Measurements from ENCODE around the gene FSTL1. TPM values are rescaled to one million over a fixed set of nuclear protein-coding genes. Genes with fewer than 3 reads are reported as not detected.

FSTL1 gene
- total and polyA plus RNA-seq, 2 experiments from 2014 or later: 50.8 to 258 TPM

DNA sequence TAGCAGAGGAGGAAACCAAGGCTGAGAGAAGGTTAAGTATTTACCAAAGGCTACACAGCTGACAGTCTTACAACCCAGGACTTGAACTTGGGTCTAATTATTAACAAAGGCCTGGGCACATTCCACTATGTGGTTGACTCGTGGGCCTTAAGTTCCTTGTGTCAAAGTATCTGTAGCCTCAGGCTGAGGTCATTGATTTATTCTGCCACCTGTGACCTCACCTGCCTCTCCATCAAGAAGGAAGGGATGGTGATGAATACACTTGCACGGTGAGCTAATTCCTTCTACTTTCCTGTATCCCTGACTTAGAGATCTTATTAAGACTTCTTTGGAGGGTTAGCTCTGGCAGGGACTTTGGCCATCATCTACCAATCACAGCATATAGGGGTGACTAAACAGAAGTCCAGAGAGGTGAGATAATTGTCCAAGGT, 81.7 kb downstream of the FSTL1 start:
- no peaks in the 10 kb centered on the region for H3K36me3 ChIP-seq (ENCODE audit: insufficient read depth)
- Mint-ChIP-seq H3K27ac (no peak overlapping the region), H3K4me3 (no peak overlapping the region), H3K36me3 (ENCODE audit: low read depth) (no peaks in the 10 kb centered on the region), H3K27me3 (ENCODE audit: insufficient read depth, low read depth, poor library complexity) (no peaks in the 10 kb centered on the region), H3K4me1 (no peaks in the 10 kb centered on the region), H3K9me3 (peaks cover 4% of the 10 kb centered on the region; the same call in 1 of the 3 replicates)
- no peaks in the 10 kb centered on the region for H4K20me1 ChIP-seq (replicated peaks; ENCODE audit: insufficient read depth)
- no peak for DNase-seq (ENCODE audit: low spot score)
- ATAC-seq: no peak
- no peaks in the 10 kb centered on the region for H3K9me2 ChIP-seq (ENCODE audit: insufficient read depth)
- no peaks in the 10 kb centered on the region for H3F3A ChIP-seq (replicated peaks; ENCODE audit: low read depth)
- no peak overlapping the region for H3K27ac ChIP-seq (ENCODE audit: low read depth)
- no peaks in the 10 kb centered on the region; the same call in 1 of the 2 replicates for H3K27me3 ChIP-seq (ENCODE audit: insufficient read depth)
- H2AFZ ChIP-seq: no peak overlapping the region
- H3K4me3 ChIP-seq: no peak overlapping the region
- H3K4me2 ChIP-seq: no peak overlapping the region
- TF ChIP-seq ZNF114 (CRISPR knock-in tag; IDR thresholded peaks at IDR 0.05) (no peak), NANOG (IDR thresholded peaks at IDR 0.05; ENCODE audit: borderline replicate concordance) (no peak), ZNF331 (CRISPR knock-in tag; IDR thresholded peaks at IDR 0.05; ENCODE audit: low read depth) (no peak), EZH2 (IDR thresholded peaks at IDR 0.05; ENCODE audit: low read depth, unreplicated experiment) (no peak), EZH2phosphoT487 (IDR thresholded peaks at IDR 0.05; ENCODE audit: unreplicated experiment) (no peak), CREB1 (CRISPR knock-in tag; IDR thresholded peaks at IDR 0.05; ENCODE audit: low read depth) (no peak), JUNB (IDR thresholded peaks at IDR 0.05; ENCODE audit: unreplicated experiment) (no peak)
- TF ChIP-seq, protein P1, sequence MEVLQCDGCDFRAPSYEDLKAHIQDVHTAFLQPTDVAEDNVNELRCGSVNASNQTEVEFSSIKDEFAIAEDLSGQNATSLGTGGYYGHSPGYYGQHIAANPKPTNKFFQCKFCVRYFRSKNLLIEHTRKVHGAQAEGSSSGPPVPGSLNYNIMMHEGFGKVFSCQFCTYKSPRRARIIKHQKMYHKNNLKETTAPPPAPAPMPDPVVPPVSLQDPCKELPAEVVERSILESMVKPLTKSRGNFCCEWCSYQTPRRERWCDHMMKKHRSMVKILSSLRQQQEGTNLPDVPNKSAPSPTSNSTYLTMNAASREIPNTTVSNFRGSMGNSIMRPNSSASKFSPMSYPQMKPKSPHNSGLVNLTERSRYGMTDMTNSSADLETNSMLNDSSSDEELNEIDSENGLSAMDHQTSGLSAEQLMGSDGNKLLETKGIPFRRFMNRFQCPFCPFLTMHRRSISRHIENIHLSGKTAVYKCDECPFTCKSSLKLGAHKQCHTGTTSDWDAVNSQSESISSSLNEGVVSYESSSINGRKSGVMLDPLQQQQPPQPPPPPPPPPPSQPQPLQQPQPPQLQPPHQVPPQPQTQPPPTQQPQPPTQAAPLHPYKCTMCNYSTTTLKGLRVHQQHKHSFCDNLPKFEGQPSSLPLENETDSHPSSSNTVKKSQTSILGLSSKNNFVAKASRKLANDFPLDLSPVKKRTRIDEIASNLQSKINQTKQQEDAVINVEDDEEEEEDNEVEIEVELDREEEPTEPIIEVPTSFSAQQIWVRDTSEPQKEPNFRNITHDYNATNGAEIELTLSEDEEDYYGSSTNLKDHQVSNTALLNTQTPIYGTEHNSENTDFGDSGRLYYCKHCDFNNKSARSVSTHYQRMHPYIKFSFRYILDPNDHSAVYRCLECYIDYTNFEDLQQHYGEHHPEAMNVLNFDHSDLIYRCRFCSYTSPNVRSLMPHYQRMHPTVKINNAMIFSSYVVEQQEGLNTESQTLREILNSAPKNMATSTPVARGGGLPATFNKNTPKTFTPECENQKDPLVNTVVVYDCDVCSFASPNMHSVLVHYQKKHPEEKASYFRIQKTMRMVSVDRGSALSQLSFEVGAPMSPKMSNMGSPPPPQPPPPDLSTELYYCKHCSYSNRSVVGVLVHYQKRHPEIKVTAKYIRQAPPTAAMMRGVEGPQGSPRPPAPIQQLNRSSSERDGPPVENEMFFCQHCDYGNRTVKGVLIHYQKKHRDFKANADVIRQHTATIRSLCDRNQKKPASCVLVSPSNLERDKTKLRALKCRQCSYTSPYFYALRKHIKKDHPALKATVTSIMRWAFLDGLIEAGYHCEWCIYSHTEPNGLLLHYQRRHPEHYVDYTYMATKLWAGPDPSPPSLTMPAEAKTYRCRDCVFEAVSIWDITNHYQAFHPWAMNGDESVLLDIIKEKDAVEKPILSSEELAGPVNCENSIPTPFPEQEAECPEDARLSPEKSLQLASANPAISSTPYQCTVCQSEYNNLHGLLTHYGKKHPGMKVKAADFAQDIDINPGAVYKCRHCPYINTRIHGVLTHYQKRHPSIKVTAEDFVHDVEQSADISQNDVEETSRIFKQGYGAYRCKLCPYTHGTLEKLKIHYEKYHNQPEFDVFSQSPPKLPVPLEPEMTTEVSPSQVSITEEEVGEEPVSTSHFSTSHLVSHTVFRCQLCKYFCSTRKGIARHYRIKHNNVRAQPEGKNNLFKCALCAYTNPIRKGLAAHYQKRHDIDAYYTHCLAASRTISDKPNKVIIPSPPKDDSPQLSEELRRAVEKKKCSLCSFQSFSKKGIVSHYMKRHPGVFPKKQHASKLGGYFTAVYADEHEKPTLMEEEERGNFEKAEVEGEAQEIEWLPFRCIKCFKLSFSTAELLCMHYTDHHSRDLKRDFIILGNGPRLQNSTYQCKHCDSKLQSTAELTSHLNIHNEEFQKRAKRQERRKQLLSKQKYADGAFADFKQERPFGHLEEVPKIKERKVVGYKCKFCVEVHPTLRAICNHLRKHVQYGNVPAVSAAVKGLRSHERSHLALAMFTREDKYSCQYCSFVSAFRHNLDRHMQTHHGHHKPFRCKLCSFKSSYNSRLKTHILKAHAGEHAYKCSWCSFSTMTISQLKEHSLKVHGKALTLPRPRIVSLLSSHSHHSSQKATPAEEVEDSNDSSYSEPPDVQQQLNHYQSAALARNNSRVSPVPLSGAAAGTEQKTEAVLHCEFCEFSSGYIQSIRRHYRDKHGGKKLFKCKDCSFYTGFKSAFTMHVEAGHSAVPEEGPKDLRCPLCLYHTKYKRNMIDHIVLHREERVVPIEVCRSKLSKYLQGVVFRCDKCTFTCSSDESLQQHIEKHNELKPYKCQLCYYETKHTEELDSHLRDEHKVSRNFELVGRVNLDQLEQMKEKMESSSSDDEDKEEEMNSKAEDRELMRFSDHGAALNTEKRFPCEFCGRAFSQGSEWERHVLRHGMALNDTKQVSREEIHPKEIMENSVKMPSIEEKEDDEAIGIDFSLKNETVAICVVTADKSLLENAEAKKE (CRISPR knock-in tag; IDR thresholded peaks at IDR 0.05): no peak
- TF ChIP-seq, protein P2, sequence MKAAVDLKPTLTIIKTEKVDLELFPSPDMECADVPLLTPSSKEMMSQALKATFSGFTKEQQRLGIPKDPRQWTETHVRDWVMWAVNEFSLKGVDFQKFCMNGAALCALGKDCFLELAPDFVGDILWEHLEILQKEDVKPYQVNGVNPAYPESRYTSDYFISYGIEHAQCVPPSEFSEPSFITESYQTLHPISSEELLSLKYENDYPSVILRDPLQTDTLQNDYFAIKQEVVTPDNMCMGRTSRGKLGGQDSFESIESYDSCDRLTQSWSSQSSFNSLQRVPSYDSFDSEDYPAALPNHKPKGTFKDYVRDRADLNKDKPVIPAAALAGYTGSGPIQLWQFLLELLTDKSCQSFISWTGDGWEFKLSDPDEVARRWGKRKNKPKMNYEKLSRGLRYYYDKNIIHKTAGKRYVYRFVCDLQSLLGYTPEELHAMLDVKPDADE (IDR thresholded peaks at IDR 0.05): no peak
- TF ChIP-seq, protein P3, sequence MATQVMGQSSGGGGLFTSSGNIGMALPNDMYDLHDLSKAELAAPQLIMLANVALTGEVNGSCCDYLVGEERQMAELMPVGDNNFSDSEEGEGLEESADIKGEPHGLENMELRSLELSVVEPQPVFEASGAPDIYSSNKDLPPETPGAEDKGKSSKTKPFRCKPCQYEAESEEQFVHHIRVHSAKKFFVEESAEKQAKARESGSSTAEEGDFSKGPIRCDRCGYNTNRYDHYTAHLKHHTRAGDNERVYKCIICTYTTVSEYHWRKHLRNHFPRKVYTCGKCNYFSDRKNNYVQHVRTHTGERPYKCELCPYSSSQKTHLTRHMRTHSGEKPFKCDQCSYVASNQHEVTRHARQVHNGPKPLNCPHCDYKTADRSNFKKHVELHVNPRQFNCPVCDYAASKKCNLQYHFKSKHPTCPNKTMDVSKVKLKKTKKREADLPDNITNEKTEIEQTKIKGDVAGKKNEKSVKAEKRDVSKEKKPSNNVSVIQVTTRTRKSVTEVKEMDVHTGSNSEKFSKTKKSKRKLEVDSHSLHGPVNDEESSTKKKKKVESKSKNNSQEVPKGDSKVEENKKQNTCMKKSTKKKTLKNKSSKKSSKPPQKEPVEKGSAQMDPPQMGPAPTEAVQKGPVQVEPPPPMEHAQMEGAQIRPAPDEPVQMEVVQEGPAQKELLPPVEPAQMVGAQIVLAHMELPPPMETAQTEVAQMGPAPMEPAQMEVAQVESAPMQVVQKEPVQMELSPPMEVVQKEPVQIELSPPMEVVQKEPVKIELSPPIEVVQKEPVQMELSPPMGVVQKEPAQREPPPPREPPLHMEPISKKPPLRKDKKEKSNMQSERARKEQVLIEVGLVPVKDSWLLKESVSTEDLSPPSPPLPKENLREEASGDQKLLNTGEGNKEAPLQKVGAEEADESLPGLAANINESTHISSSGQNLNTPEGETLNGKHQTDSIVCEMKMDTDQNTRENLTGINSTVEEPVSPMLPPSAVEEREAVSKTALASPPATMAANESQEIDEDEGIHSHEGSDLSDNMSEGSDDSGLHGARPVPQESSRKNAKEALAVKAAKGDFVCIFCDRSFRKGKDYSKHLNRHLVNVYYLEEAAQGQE (IDR thresholded peaks at IDR 0.05; ENCODE audit: unreplicated experiment): no peak
- TF ChIP-seq, protein P4, sequence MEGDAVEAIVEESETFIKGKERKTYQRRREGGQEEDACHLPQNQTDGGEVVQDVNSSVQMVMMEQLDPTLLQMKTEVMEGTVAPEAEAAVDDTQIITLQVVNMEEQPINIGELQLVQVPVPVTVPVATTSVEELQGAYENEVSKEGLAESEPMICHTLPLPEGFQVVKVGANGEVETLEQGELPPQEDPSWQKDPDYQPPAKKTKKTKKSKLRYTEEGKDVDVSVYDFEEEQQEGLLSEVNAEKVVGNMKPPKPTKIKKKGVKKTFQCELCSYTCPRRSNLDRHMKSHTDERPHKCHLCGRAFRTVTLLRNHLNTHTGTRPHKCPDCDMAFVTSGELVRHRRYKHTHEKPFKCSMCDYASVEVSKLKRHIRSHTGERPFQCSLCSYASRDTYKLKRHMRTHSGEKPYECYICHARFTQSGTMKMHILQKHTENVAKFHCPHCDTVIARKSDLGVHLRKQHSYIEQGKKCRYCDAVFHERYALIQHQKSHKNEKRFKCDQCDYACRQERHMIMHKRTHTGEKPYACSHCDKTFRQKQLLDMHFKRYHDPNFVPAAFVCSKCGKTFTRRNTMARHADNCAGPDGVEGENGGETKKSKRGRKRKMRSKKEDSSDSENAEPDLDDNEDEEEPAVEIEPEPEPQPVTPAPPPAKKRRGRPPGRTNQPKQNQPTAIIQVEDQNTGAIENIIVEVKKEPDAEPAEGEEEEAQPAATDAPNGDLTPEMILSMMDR (conservative IDR thresholded peaks at IDR 0.05; ENCODE audit: low read depth in 2 of 2): no peak
- no peaks in the 10 kb centered on the region for H3K4me1 ChIP-seq (ENCODE audit: insufficient read depth)
- no peaks in the 10 kb centered on the region for H3K79me2 ChIP-seq (replicated peaks; ENCODE audit: insufficient read depth)

Data from GM23338 (cell line).